Activated CD4-positive, alpha-beta T cell treated with anti-CD3 and anti-CD28 coated beads, Interleukin-2, amount 10 ng/mL, durations not matched to agents 24 days and 14 days (primary cell): Measurements from ENCODE around the gene LRRC55. TPM values are rescaled to one million over a fixed set of nuclear protein-coding genes. Genes with fewer than 3 reads are reported as not detected.

Source experiments
- DNase-seq: peaks from one replicate; pipeline ENCODE4 v3.0.0; 2022
- H3K27ac Mint-ChIP-seq: one replicate; pipeline ENCODE4 v1.8.0; 2022; ENCODE audit warnings: mild to moderate bottlenecking, mixed read lengths
- H3K27me3 Mint-ChIP-seq: one replicate; pipeline ENCODE4 v1.8.0; 2022; ENCODE audit warnings: mixed read lengths
- H3K36me3 Mint-ChIP-seq: one replicate; pipeline ENCODE4 v1.8.0; 2022; ENCODE audit warnings: low read depth, mild to moderate bottlenecking, mixed read lengths
- H3K4me1 Mint-ChIP-seq: one replicate; pipeline ENCODE4 v1.8.0; 2021; ENCODE audit warnings: mixed read lengths
- H3K4me3 Mint-ChIP-seq: one replicate; pipeline ENCODE4 v1.8.0; 2022; ENCODE audit warnings: mild to moderate bottlenecking, moderate library complexity, mixed read lengths
- H3K9me3 Mint-ChIP-seq: one replicate; pipeline ENCODE4 v1.8.0; 2021; ENCODE audit warnings: mixed read lengths
- intact Hi-C: fragments of 100-400 bp; cut with micrococcal nuclease; formaldehyde crosslinking; loops from one replicate; pipeline ENCODE4 v1.15.1; 2023
- total RNA-seq: library from RNA; stranded (reverse); gene quantifications from 2 replicates; pipeline ENCODE4 v1.2.3, GENCODE V29; 2022

The LRRC55 gene
- total RNA-seq, 1 donor from 2014 or later = not detected

DNA sequence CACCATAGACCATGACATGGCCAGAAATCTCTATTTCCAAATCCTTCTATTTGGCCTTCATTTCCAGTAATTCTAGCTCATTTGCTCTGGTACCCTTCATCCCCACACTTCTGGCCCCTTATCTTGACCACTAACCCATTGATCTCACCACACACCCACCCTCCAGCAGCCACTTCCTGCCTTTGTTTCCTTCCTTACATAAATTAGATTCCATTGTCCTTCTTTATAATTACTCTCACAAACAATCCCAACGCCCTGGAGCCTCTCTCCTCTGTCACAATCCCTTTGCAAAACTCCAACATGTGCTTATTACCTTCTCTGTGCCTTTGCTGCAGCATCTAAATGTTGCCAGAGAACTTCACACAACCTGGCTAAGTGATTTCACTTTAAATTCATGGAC is 40.5 kb downstream of the LRRC55 start:
- intact Hi-C loops = no loop called here
- H3K4me3 Mint-ChIP-seq = no peak overlapping the region
- H3K36me3 Mint-ChIP-seq = no peaks in the 10 kb centered on the region
- DNase-seq = no peak
- H3K27ac Mint-ChIP-seq = no peak overlapping the region
- no peaks in the 10 kb centered on the region for H3K27me3 Mint-ChIP-seq
- H3K9me3 Mint-ChIP-seq = no peaks in the 10 kb centered on the region
- H3K4me1 Mint-ChIP-seq = no peaks in the 10 kb centered on the region

DNA sequence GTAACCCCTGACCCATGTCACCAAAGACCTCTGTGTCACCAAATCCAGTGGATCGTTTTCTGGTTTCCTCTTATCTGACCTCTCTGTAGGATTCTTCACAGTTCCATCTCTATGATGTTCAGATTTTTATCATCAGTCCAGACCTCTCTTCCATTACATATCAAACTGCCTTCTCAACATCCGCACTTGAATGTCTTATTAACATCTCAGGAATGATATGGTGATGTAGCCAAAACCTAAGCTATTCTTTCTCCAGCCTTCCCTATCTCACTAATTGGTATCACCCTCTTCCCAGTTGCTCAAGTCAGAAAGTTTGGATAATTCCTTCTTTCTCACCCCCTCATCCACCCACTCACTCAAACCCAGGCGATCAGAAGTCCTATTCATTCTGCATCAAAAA is 41.8 kb downstream of the LRRC55 start:
- intact Hi-C loops = no loop called here

DNA sequence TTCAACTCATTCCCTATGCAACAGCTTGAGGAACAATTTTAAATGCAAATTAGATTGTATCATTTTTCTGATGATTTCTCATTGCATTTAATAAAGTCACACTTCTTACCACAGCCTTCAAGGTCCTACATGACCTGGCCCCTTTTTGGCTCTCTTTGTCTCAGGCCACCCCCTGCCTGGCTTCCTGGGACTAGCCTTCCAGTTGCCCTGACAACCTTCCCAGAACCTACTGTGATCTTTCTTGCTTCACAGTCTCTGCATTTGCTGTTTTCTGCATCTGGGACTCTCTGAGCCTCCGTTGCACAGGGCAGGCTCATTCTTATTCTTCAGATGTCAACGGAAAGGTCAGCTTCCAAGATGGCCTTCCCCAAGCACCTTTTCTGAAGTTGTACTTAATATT is 42.4 kb downstream of the LRRC55 start:
- no peaks in the 10 kb centered on the region for H3K36me3 Mint-ChIP-seq
- H3K9me3 Mint-ChIP-seq = no peaks in the 10 kb centered on the region
- peaks cover 2% of the 10 kb centered on the region for H3K27me3 Mint-ChIP-seq
- H3K4me3 Mint-ChIP-seq = no peak overlapping the region
- no peak overlapping the region for H3K27ac Mint-ChIP-seq
- intact Hi-C loops = no loop called here
- no peaks in the 10 kb centered on the region for H3K4me1 Mint-ChIP-seq
- DNase-seq = no peak

More for the DNA sequence above, 41.8 kb downstream of the LRRC55 start:
- no peak overlapping the region for H3K27ac Mint-ChIP-seq
- no peak for DNase-seq
- H3K4me1 Mint-ChIP-seq = no peaks in the 10 kb centered on the region
- peaks cover 2% of the 10 kb centered on the region for H3K27me3 Mint-ChIP-seq
- no peaks in the 10 kb centered on the region for H3K9me3 Mint-ChIP-seq
- H3K36me3 Mint-ChIP-seq = no peaks in the 10 kb centered on the region
- no peak overlapping the region for H3K4me3 Mint-ChIP-seq

DNA sequence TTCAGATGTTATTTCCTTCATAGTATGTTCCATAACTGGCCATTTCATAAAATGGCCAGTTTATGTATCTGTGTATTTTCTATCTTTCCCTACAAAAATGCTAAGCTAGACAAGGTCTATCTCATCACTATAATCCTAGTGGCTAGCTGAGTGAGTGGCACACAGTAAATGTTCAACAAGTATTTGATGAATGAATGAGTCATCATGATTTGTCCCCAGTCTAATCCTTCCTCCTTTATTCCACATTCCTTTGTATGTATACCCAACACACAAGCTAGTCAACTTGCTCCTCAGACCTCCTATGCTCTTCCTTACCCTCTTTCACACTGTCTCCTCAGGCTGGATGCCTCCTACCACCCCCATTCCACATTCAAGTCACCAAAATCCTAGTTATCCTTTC is 42.8 kb downstream of the LRRC55 start:
- no peaks in the 10 kb centered on the region for H3K9me3 Mint-ChIP-seq
- DNase-seq = no peak
- H3K4me1 Mint-ChIP-seq = no peaks in the 10 kb centered on the region
- H3K4me3 Mint-ChIP-seq = no peak overlapping the region
- no peak overlapping the region for H3K27ac Mint-ChIP-seq
- peaks cover 2% of the 10 kb centered on the region for H3K27me3 Mint-ChIP-seq
- intact Hi-C loops = no loop called here
- no peaks in the 10 kb centered on the region for H3K36me3 Mint-ChIP-seq

DNA sequence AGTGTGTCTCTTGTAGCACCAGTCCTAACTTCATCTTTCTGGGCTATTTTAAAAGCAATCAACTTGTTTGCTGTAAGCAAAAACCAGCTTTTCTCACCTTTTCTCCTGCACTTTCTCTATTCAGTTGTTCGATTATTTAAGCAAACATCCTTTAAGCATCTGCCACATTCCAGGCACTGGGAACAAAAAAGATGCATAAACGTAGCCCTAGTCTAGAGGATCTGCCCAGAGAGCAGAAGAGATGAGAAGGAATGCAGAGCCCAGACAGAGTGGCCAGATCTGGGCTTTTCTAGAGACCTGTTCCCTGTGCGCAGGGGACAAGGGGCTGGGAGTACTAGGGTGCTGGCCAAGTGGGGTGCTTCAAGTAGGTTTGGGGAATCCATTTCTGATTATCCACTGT is 46.8 kb downstream of the LRRC55 start:
- intact Hi-C loops = no loop called here
- no peaks in the 10 kb centered on the region for H3K9me3 Mint-ChIP-seq
- H3K4me3 Mint-ChIP-seq = no peak overlapping the region
- no peak for DNase-seq
- no peak overlapping the region for H3K27ac Mint-ChIP-seq
- peaks cover 35% of the 10 kb centered on the region for H3K27me3 Mint-ChIP-seq
- H3K36me3 Mint-ChIP-seq = no peaks in the 10 kb centered on the region
- no peaks in the 10 kb centered on the region for H3K4me1 Mint-ChIP-seq

DNA sequence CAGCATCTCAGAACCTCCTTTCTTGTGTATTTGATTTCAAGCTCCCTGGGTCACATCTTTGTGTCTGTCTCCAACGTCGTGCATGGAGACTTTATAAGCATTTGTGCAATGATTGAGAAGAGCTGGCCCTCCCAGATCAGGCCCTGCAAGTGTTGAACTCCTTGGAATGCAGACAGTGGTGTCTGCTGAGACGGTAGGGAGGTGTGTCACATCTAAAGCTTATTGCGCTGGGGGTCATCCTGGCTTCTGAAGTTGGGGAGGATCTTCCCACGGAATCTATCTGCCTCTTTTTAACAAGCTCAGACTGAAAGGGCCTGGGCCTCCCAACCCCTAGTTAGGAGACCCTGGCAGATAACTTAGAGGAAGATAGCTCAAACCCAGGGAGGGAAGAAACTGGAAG is 48.6 kb downstream of the LRRC55 start:
- H3K27me3 Mint-ChIP-seq = peaks cover 43% of the 10 kb centered on the region
- no peaks in the 10 kb centered on the region for H3K9me3 Mint-ChIP-seq
- no peak for DNase-seq
- H3K27ac Mint-ChIP-seq = no peak overlapping the region
- H3K4me1 Mint-ChIP-seq = no peaks in the 10 kb centered on the region
- H3K4me3 Mint-ChIP-seq = no peak overlapping the region
- intact Hi-C loops = no loop called here
- H3K36me3 Mint-ChIP-seq = no peaks in the 10 kb centered on the region

DNA sequence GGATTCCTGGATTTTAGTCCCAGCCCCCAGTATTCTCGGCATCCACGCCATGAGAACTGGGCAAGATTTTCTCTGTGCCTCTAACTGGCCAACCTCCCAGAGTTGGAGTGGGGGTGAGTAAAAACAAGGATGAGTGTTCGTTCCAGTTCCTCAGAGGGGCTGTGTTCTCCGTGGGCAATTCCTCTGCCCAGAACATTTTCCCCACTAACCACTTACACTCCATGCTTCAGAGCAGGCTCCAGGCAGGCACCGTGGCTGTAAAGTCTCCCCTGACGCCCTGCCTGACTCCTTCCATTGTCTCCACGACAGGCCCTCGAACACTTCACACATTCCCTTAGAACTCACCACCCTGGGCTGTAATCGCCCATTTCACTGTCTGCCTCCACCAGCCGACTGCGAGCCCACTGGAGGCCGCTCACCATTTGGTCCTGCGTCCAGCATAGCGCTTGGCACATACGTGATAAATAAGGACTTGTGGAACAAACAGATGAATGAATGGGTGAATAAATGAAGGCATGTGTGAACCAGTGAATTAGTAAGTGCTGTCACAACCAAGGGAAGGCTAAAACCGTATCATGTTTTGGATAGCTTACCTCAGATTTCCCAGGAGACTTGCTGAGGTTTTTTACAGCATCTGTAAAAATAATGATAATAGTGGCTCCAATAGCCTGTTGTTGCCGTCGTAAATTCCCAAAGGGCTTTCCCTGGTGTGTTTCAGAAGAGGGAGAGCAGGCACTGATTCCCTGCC is 49.2 kb downstream of the LRRC55 start:
- H3K27ac Mint-ChIP-seq = no peak overlapping the region
- no peaks in the 10 kb centered on the region for H3K4me1 Mint-ChIP-seq
- intact Hi-C loops = no loop called here
- peaks cover 48% of the 10 kb centered on the region for H3K27me3 Mint-ChIP-seq
- no peaks in the 10 kb centered on the region for H3K36me3 Mint-ChIP-seq
- no peak overlapping the region for H3K4me3 Mint-ChIP-seq
- H3K9me3 Mint-ChIP-seq = no peaks in the 10 kb centered on the region
- DNase-seq = no peak

DNA sequence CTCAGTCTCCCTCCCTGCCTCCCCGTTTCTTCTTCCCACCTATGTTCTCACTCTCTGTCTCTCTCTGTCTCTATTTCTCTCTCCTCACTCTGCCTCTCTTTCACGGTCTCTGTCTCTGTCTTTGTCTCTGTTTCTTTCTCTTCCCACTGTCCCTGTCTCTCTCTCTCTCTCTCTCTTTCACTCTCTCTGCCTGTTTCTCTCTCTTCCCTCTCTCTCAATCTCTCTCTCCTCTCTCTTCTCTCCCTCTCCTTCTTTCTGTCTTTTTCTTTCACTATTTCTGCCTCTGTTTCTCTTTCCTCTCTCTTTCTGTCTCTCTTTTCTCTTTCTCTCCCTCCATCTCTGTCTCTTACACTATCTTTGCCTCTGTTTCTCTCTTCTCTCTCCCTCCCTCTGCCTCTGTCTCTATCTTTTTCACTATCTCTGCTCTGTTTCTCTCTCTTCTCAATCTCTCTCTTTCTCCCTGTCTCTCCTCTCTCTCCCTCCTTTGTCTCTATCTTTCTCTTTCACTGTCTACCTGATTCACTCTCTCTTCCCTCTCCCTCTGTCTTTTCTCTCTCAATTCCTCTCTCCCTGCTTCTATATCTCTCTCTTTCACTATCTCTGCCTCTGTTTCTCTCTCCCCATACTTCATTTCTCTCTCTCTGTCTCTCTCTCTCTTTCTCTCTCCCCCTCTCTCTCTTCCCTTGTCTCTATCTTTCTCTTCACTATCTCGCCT is 49.9 kb downstream of the LRRC55 start:
- no peaks in the 10 kb centered on the region for H3K4me1 Mint-ChIP-seq
- intact Hi-C loops = no loop called here
- H3K4me3 Mint-ChIP-seq = no peak overlapping the region
- H3K36me3 Mint-ChIP-seq = no peaks in the 10 kb centered on the region
- DNase-seq = no peak
- H3K27ac Mint-ChIP-seq = no peak overlapping the region
- H3K27me3 Mint-ChIP-seq = peaks cover 48% of the 10 kb centered on the region
- no peaks in the 10 kb centered on the region for H3K9me3 Mint-ChIP-seq

DNA sequence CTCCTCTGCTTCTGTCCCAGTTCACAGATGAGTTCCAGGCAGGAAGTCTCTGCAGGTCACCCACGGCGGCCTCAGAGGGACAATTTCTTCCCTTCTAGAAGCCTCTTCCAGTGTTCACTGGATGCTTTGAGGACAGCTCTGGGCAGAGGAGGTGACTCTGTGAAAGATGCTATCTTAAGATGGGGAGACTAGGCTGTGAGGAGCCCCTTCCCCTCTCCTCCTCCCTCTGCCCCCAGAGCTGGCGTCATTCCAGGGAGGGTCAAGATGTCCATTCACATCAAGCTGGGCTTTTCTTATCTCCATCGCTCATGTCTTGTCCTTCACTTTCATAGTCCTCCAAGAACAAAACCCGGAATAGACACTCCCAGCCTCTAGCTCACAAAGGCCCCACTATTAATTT is 51.9 kb downstream of the LRRC55 start:
- no peaks in the 10 kb centered on the region for H3K9me3 Mint-ChIP-seq
- no peak overlapping the region for H3K27ac Mint-ChIP-seq
- DNase-seq = no peak
- peaks cover 58% of the 10 kb centered on the region for H3K27me3 Mint-ChIP-seq
- no peaks in the 10 kb centered on the region for H3K36me3 Mint-ChIP-seq
- intact Hi-C loops = no loop called here
- no peak overlapping the region for H3K4me3 Mint-ChIP-seq
- H3K4me1 Mint-ChIP-seq = peaks cover 2% of the 10 kb centered on the region

DNA sequence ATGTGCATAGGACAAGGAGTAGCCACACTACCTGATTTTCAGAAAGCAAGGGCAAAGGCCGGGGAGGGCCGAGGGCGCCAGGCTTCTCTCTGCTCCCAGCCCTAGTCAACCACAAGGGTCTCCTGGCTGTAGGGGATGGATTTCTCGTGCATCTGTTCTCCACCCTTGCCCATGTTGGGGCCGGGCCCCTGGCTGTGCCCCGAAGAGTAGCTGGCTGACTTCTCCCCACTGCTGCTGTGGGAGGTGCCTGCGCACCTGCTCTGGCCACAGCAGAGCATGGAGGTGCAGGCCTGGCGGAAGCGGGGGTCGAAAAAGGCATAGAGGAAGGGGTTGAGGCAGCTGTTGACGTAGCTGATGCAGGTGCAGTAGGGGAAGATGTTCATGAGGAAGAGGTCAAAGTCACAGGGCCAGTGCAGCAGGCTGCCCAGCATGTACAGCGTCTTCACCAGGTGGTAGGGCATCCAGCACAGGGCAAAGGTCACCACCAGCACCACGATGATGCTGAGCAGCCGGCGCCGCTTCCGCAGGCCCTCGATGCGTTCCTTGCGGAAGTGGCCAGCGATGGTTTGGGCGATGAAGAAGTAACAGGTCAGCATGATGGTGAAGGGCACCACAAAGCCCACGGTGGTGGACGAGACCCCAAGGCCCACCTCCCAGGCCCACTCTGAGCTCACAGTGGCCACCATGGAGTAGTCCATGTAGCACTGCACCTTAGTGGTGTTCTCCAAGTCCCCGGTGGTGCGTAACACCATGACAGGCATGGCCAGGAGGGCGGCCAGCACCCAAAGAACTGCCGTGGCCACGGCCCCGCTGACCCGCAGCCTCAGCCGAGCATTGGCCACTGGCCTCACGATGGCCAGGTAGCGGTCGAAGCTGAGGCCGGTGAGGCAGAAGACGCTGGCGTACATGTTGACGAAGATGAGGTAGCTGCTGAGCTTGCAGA is 54.3 kb downstream of the LRRC55 start:
- Mint-ChIP-seq H3K36me3 (no peaks in the 10 kb centered on the region), H3K4me3 (no peak overlapping the region), H3K27ac (no peak overlapping the region), H3K9me3 (no peaks in the 10 kb centered on the region), H3K4me1 (peaks cover 2% of the 10 kb centered on the region), H3K27me3 (peaks cover 55% of the 10 kb centered on the region)
- intact Hi-C loops = no loop called here
- DNase-seq = no peak

DNA sequence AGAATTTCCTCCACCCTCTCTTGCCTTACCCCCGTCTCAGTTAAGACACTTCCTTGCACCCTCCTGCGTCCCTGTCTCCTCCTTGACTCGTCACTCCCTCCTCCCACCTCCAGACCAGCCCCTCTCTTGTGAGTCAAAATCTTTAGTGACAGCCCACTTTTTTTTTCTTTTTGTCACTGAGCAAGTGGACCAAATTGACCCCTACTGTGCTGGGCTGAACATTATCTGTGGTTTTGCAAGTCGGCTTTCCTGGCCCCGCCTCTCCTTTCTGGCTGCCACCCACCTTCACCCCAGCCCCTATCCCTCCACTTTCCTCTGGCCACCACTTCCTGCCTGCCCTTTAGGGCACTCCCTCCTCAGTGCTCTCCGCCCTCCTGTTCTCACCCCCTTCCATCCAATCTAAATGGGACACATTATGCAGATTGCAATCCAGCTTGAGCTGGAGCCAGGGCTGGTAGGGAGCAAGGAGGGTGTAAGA is 55.5 kb downstream of the LRRC55 start, which contains the start of gene APLNR:
Gene APLNR (minus strand): TSS at position 47 of the 478 bp plus-strand sequence. CDS start 246 bp downstream, outside the sequence.
- no peak for DNase-seq
- Mint-ChIP-seq H3K4me1 (peaks cover 2% of the 10 kb centered on the region), H3K36me3 (no peaks in the 10 kb centered on the region), H3K4me3 (no peak within 1 kb of the TSS), H3K27me3 (peaks cover 44% of the 10 kb centered on the region), H3K27ac (no peak within 1 kb of the TSS), H3K9me3 (no peaks in the 10 kb centered on the region)
- intact Hi-C loops = no loop called here

DNA sequence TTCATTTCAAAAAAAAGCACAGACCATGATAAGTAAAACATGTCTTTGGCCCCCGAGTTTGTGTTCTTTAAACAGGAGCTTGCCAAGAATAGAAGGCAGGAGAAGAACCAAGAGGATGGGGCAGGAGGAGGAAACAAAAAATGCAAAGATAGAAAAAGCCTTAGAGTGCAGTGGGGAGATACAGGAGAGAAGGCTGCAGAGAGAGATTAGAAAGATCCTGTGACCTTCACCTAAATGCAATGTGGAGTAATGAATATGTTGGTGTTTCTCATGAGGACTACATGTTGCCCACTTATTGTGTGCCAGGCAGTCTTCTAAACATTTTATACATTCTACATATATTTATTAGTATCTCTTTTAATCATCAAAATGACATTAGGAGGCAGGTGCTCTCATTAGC is 57.6 kb downstream of the LRRC55 start:
- Mint-ChIP-seq H3K4me1 (peaks cover 2% of the 10 kb centered on the region), H3K9me3 (no peaks in the 10 kb centered on the region), H3K27ac (no peak overlapping the region), H3K4me3 (no peak overlapping the region), H3K36me3 (no peaks in the 10 kb centered on the region), H3K27me3 (peaks cover 29% of the 10 kb centered on the region)
- intact Hi-C loops = no loop called here
- DNase-seq = no peak

DNA sequence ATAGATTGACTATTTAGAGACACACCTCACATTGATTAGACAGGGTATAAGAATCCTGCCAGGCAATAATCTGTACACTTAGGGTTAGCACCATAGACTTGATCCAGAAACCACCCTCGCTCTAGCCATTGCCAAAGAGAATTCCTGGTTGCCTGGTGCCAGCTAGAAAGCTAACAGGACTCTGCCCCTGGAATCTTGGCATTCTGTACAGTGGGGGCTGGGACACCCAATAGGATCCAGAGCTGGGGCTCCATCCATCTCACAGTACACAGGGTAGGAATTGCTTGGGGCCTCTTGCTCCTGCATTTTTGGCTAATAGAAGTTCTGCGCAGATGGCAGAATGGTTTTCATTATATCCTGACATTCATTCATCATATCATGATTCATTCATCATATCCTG is 58.3 kb downstream of the LRRC55 start:
- intact Hi-C loops = no loop called here
- H3K9me3 Mint-ChIP-seq = no peaks in the 10 kb centered on the region
- no peak for DNase-seq
- H3K27me3 Mint-ChIP-seq = peaks cover 27% of the 10 kb centered on the region
- H3K27ac Mint-ChIP-seq = no peak overlapping the region
- H3K36me3 Mint-ChIP-seq = no peaks in the 10 kb centered on the region
- H3K4me3 Mint-ChIP-seq = no peak overlapping the region
- H3K4me1 Mint-ChIP-seq = peaks cover 2% of the 10 kb centered on the region

DNA sequence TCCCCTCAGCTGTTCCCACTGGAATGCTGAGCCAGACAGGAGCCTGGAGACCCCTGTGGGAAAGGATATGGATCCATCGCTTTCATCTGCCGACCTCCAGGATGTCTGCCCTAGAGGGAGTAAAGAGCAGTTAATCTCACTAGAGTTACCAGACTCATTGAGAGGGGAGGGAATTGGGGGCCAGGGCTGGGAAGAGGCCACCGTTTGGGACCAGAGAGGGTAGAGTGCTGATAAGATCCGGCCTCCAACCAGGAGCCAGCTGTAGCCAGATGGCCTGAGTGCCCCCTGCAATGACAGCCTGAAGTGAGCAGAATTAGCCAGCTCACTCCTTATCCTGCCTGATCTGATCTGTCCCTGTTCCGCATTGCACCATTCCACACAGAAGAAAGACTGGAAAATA is 59.0 kb downstream of the LRRC55 start:
- DNase-seq = no peak
- H3K27me3 Mint-ChIP-seq = peaks cover 22% of the 10 kb centered on the region
- no peaks in the 10 kb centered on the region for H3K36me3 Mint-ChIP-seq
- peaks cover 2% of the 10 kb centered on the region for H3K4me1 Mint-ChIP-seq
- intact Hi-C loops = no loop called here
- no peak overlapping the region for H3K4me3 Mint-ChIP-seq
- H3K27ac Mint-ChIP-seq = no peak overlapping the region
- no peaks in the 10 kb centered on the region for H3K9me3 Mint-ChIP-seq
